Amygdala (tissue), 56 donors: ENCODE data around the gene KRT17.
"Not testable (repeated sequence)": the region's sequence is repeated elsewhere in the genome, so short reads cannot be mapped to it uniquely, and the experiment has no call there.

Experiments
- DNase-seq, 56 donors: peaks; one replicate each; lab custom pipeline; 2025; lab: John Stamatoyannopoulos, UW

KRT17 gene

GRCh38 chr17:41606930-41607329, 17.4 kb downstream of the KRT17 start:
- not testable (repeated sequence) for DNase-seq

GRCh38 chr17:41602524-41602923, 21.9 kb downstream of the KRT17 start:
- no peak for DNase-seq

- DNase-seq = no peak
These were observed 24.1 kb downstream of the KRT17 start for GRCh38 chr17:41600318-41600717.

- no peak for DNase-seq
These were observed 24.7 kb downstream of the KRT17 start for GRCh38 chr17:41599680-41600079.

DNA sequence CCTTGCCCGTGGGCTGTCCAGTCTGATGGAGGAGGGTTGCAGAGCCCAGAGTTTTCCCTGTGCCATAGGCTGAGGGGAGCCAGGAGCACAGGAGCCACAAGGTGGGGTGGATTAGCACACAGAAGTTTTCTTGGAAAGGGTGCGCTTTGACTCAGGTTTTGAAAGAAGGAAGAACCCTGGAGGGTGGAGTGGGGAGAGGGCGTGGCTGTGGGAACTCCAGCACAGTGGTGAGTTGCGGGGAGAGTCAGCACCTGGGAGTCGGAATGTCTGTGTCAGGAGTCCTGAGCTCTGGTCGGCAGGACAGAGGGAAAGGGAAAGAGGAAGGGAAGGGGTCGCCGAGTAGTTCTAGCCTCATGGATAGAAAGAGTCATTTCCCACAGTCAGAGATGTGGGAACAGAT, 28.8 kb downstream of the KRT17 start:
- DNase-seq = no peak

DNA sequence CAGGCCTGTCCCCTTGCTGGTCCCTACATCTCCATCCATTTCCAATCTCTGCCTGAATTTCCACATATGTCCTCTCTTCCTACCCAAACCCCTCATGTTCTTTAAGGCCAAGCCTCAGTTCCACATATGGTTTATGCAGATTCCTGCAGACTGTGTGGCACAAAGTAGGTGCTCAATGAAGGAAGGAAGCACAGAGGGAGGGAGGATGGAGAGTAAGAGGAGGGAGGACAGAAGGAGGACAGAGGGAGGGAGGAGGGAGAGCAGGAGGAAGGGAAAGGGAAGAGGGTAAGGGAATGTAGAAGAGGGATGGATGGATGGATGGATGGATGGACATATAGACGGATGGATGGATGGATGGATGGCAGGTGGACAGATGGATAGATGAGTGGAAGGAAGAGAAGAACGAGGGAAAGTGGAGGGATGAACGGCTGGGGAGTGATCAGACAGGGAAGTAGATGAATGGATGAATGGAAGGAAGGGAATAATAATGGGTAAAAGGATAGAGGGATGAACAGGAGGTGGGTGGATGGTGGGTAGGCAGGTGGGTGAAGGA, 29.9 kb downstream of the KRT17 start:
- DNase-seq = no peak

- DNase-seq = no peak
These were observed 30.9 kb downstream of the KRT17 start for GRCh38 chr17:41593306-41593981.

GRCh38 chr17:41592601-41593305, 31.6 kb downstream of the KRT17 start:
- DNase-seq = no peak

- no peak for DNase-seq
These were observed 35.1 kb downstream of the KRT17 start for GRCh38 chr17:41589301-41589700.

DNA sequence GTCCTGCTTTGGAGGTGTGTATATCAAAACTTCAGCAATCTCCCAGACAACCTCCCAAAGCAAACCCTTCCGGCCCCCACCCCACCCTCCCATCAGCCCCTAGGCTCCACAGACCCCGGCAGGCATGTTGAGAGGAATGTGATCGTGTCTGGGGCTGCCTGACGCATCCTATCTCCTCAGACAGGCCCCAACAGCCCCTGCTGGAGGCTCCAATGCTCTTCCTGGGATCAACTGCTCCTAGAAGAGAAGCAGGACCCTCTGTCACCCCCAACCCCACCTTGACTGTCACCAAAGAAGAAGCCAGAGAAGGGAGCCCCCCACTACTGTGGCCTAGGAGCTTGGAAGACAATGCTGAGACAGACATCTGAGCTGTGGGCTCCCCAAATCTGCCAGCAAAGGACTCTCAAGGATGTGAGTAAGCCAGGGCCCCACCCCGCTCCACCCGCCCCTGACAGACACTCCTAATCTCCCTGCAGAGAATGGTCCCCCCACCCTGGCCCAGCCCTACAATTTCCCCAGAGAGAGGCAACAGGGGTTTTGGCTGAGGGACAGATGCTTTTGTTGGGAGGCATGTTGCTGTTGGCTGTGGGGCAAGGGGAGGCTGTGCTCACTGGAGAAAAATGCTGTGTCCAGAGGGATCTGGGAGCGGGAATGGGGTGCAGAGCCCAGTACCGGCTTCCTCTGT, 36.1 kb downstream of the KRT17 start:
- no peak for DNase-seq

DNA sequence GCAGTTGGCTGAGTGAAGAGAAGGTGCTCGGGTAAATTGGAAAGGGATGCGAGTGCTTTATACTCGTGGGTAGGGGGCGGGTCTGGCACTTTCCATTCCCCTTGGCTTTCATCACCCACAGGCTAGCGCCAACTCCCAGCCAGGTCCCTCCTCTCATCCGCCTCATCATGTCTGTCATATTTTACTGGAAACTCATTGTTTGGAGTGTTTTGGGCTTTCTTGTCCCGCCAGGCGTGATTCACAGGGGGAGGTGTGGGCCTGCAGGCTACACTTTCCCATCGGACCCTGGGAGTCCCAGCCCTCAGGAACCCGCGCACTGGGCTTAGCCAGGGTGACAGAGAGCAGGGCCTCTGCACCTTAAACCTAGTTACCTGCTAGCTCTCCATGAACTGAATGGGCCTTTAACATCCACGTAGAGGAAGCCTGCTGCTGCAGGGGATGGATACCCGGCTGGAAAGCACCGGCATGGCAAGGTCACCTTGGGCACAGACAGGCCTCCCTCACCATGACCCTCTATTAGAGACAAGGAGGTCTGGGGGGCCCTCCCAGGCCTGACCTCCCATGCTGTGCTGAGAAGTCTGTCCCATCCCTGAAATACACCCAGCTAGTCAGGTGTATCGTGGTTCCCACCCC, 37.4 kb downstream of the KRT17 start, which contains the start of gene KRT14:
Gene KRT14 (minus strand): TSS at position 33 of the 633 bp plus-strand sequence. CDS start 61 bp downstream, outside the sequence.
- no peak for DNase-seq

DNA sequence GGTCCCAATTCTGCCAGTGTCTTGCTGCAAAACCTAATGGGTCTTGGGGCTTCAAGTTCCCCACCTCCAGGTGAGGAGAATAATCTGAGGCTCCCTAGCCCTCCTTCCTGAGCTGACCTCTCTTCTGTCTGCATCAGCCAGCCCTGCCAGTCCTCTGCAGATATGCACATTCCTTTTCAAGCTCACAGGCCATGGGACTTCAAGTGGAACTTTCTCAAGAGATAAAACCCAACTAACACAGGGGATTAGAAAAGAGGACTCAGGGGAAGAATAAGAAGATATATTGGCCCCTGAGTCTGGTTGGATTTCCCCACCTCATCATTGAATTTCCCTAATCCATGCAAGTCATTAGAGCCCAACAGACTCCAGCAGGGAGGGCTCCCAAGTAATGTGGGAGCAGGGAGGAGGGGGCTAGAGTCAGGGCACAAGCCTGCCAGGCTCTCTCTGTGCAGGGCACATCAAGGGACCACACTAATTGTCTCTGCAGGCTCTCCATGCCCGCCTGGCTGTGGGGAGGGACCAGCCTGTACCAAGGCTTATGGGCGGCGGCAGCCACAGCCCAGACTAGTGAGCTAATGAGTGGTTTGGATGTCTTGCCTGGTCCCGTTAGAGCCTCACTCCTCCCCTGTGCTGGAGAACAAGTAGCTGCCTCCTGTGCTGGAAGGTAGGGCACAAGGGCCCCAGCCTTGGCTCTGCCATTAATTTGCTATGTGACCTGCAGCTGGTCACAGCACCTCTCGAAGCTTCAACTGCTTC, 38.9 kb downstream of the KRT17 start:
- no peak for DNase-seq

DNA sequence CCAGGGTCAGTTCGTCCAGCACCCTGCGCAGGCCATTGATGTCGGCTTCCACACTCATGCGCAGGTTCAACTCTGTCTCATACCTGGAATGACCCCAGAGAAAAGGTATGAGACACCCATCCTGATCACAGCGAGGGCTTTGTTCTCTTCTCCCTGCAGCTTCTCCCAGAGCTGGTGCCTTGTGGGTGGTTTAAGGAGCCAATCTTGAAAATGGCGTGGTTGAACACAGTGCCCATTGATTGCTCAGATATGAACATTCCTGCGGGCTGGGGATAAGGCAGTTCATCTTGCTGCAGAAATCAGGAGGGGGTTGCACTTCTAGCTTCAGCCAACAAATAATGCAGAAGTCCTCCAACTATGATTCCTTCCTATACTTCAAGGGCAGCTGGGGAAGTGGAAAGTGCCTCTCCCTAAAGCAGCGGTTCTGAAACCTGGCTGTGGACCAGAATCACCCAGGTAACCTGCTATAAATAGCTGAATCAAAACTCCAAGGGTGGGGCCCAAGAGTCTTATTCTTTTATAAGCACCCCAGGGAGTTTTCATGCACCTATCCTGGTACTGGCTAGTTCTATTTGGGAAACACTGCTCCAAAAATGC, 39.9 kb downstream of the KRT17 start:
- DNase-seq = not testable (repeated sequence)

DNA sequence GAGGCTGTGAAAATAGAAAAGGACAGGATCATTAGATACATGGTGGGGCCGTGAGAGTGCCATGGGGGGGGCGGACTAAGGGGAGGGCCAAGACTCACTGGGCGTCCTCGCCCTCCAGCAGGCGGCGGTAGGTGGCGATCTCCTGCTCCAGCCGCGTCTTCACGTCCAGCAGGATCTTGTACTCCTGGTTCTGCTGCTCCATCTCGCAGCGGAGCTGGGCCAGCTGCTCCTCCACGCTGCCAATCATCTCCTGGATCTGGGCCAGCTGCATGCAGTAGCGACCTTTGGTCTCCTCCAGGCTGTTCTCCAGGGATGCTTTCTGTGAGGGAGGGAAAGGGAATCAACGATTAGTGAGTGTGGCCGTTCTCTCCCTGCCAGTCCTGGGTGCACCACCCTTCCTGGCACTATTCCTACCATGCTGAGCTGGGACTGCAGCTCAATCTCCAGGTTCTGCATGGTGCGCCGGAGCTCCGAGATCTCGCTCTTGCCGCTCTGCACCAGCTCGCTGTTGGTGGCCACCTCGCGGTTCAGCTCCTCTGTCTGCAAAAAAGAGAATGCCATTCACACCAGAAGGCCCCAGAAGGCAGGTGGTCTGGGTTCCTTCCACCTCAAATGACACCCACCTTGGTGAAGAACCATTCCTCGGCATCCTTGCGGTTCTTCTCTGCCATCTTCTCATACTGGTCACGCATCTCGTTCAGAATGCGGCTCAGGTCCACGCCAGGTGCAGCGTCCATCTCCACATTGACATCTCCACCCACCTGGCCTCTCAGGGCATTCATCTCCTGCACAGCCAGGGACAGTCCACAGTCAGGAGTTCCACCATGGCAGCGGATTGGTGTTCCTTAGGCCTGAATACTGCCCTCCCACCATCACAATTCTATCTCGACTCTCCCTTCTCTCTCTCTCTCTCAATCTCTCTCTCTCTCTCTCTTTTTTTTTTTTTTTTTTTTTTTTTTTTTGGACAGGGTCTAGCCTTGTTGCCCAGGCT, 40.9 kb downstream of the KRT17 start:
- no peak for DNase-seq

DNA sequence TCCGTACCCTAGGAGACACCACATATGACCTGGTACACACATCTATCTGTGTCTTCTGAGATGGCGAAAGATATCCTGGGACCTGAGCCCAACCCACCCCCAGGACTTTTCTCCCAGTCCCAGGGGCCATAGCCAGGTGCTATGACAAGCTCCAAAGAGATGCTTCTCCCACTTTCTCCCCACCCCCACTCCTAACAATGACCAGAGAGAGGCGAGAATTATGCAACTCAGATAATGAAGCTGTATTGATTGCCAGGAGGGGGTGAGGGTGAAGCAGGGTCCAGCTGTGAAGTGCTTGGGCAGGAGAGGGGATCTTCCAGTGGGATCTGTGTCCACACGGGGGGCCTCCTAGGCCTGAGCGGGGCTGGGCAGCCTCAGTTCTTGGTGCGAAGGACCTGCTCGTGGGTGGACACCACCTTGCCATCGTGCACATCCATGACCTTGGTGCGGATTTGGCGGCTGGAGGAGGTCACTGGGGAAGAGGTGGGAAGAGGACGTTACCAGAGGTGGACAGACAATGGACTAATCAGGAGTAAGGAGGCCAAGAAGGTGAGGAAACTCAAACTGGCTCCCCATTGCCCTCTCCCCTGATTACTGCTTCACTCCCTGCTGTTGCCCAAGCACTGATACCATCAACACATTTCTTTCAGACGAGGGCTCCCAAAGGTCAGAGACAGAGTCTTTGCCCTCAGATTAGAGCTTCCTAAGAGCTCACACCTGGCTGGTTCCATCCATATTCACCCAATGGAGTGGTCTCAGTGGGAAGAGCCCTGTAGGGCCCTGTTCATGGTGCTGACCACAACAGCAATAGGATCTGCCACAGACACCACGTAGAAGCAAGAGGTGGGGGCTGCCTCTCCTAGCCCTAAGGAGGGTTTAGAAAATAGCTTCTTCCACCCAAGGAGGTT, 42.1 kb downstream of the KRT17 start:
- not testable (repeated sequence) for DNase-seq

- DNase-seq = no peak
These were observed 42.9 kb downstream of the KRT17 start for GRCh38 chr17:41581366-41582060.
